ENCODE measurements around the gene NEU3. TPM values are rescaled to one million over a fixed set of nuclear protein-coding genes. Genes with fewer than 3 reads are reported as not detected.

NEU3 gene
- total RNA-seq, 1 experiment from 2014 or later, result 33.9 TPM

GRCh38 chr11:75063741-75064314 is 75.1 kb downstream of the NEU3 start:
- no peak for DNase-seq (ENCODE audit: low spot score)

- DNase-seq (ENCODE audit: low spot score), result no peak
Observed at GRCh38 chr11:75066061-75066460, 77.3 kb downstream of the NEU3 start.

Small RNA genes lying within 50 kb of the gene (small RNA-seq; reads per million reads assigned to genes)
- gene RNU6-216P, result not detected

Other genes with a start within 250 kb of the NEU3 start
- gene RNF169, start 240.1 kb upstream of the NEU3 start, total RNA-seq (2014; rRNA removed; shearing (Covaris generic)), result 8.1 and 8.2 TPM in 2 replicates
- gene XRRA1, start 39.8 kb upstream of the NEU3 start, total RNA-seq (2014; rRNA removed; shearing (Covaris generic)), result 3.8 and 8.9 TPM in 2 replicates
- 41.3 and 57.1 TPM in 2 replicates for gene SPCS2, start 39.7 kb upstream of the NEU3 start, total RNA-seq (2014; rRNA removed; shearing (Covaris generic))
- gene OR2AT4, start 107.9 kb downstream of the NEU3 start, total RNA-seq (2014; rRNA removed; shearing (Covaris generic)), result not detected in 2 replicates
- gene SLCO2B1, start 162.2 kb downstream of the NEU3 start, total RNA-seq (2014; rRNA removed; shearing (Covaris generic)), result 0.55 and 1.9 TPM in 2 replicates